TTC549 (cell line): ENCODE results near the gene ZC3HAV1.
"Not testable (repeated sequence)": the region's sequence is repeated elsewhere in the genome, so short reads cannot be mapped to it uniquely, and the experiment has no call there.

ENCODE experiments used
- FAIRE-seq: peaks from 2 replicates; lab custom pipeline; 2012; peaks lifted over from hg19 to GRCh38; lab: Jason Lieb, UNC

The ZC3HAV1 gene

DNA sequence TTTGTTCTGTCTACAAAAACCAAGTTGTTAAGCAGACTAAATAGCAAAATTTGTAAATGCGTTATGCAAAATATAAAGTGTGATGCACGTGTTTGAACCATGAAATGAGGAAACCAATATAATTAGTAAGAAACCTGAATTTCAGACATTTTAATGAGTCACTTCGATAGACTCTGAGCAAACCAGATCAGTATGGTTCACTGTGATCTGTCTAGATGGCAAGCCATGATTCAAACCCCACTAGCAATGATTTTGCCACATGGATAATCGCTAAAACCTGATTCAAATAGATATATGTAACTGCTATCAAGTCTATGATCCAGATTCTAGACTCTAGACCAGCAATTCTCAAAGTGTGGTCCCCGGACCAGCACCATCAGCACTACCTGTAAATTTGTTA is 24.8 kb downstream of the ZC3HAV1 start:
- FAIRE-seq = no peak

DNA sequence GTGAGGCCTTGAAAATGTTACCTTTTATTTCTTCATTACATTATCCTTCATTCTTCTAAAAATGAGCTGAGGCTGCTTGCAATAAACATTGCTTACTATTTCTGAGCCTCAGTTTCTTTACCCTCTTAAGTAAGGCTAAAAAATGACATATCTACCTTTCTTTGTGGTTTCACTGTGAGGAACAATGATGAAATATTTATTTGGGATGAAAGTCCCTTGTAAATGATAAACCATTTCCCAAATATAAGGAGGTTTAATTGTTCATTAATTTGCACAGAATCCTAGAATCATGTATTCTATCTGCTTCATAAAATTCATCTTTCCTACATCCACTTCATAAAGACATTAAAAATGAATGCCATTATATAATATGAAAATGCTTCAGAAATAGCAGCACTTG is 27.9 kb downstream of the ZC3HAV1 start:
- no peak for FAIRE-seq

DNA sequence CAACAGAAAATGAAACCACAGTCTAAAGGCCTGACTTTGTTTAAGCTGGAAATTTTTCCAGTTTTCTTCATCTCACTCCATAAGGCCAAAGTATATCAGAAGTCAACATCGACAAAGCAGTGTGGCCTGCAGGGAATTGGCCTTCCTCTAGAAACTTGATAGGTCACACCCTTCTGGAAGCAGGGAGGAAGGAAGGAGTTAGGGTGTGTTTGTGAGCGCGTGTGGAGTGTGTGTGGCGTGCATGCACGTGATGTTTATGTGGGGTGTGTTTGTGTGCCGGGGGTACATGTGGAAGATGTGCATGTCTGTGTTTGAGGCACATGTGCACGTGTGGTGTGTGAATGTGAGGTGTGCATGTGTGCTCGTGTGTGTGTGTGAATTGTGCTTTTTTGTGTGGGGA is 28.6 kb downstream of the ZC3HAV1 start:
- no peak for FAIRE-seq

DNA sequence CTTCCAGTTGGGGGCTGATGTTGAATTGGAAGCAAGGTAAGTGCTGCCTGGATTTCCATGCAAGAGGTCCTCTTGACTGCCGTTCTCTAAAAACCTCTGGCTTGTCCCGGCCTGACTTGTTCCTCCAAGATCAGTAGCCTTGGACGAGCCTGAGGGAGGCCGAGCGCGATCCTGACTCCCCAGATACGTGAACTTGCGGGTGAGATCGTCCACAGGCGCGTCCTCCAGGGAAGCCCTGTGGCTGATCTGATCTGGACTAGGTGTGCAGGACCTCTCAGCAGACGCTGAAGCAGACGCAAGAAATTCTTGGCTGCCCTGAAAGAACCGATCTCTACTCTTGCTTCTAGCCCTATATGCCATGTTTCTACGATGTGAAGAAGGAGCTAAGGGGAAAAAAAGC is 29.7 kb downstream of the ZC3HAV1 start:
- FAIRE-seq = no peak

DNA sequence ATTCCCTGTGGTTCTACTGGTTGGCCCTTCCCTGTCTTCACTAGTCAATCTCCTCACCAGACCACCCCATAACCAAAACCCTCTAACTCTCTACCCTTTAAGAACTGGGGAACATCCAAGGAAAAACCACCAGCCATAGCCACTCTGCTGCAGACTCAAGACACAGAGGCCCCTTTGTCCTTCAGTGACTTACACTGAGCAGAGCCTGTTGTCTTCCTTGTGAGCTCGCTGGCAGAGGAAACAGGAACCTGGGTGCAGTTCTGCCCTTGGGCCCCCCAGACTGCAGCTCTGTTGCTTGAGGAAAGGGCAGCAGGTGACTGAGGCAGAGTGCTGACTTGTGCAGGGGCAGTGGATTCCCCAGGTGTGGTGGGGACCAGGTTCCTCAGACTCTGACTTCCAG is 30.6 kb downstream of the ZC3HAV1 start:
- FAIRE-seq = no peak

- FAIRE-seq = no peak
Observed at GRCh38 chr7:139078399-139078798, 31.1 kb downstream of the ZC3HAV1 start.

- FAIRE-seq = not testable (repeated sequence)
Observed at GRCh38 chr7:139077706-139078105, 31.8 kb downstream of the ZC3HAV1 start.

GRCh38 chr7:139075871-139076686 is 33.4 kb downstream of the ZC3HAV1 start:
- no peak for FAIRE-seq

DNA sequence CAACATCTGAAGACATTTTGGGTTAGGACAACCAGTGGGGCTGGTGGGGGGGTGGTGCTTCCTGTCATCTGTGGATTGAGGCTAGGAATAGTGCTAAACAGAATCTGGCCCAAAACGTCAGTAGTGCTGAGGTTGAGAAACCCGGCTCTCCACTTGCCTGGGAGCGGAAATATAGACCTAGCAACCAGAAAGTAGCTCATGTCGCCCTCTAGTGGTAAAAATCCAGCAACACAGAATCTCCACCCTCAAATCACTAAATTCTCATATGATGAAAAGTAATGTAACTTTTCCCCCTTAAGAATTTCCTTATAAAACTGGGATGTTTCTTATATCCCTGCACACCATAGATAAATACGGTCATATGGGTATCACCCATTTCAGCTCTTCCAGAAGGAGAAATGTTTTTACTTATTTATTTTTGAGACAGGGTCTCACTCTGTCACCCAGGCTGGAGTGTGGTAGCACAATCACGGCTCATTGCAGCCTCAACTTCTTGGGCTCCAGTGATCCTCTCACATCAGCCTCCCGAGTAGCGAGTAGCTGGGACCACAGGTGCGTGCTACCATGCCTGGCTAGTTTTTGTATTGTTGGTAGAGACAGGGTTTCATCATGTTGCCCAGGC is 34.4 kb downstream of the ZC3HAV1 start:
- peak; percentile 68 for FAIRE-seq

DNA sequence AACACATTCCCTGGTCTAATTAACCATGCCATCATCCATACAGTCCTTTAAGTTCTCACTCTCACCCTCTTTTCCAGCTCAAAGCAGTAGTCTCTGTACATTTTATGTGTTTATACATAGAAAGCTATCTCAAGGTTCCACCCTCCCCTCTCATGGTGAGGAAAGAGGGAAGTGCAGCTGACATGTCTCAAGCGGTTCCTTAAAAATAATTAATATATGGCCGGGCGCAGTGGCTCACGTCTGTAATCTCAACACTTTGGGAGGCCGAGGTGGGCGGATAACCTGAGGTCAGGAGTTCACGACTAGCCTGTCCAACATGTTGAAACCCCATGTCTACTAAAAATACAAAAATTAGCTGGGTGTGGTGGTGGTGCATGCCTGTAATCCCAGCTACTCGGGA is 36.7 kb downstream of the ZC3HAV1 start:
- FAIRE-seq = no peak

GRCh38 chr7:139071680-139072079 is 37.8 kb downstream of the ZC3HAV1 start:
- no peak for FAIRE-seq

GRCh38 chr7:139068544-139069399 is 40.7 kb downstream of the ZC3HAV1 start:
- FAIRE-seq = no peak

DNA sequence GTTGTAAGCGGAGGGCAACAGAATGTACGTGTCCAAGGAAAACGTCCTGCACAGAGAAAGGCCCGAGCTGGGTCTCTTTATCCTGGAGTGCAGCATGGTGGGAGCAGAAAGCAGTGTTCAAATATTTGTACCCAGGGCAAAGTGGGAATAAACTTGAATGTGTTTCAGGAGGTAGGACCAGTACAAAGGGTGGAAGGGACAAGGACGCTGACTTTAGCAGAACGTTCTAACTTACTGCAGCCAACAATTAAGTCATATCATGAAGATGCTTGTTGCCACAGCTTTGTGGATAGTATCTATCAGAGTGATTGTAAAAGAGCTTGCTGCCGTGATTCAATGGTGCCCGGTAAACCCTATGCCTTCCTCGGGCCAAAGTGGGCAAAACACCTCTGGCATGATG is 43.2 kb downstream of the ZC3HAV1 start:
- no peak for FAIRE-seq

GRCh38 chr7:139065323-139065722 is 44.2 kb downstream of the ZC3HAV1 start:
- FAIRE-seq = no peak

GRCh38 chr7:139061416-139061815 is 48.1 kb downstream of the ZC3HAV1 start:
- no peak for FAIRE-seq

- no peak for FAIRE-seq
Observed at GRCh38 chr7:139060695-139061237, 48.8 kb downstream of the ZC3HAV1 start.

- FAIRE-seq = no peak
Observed at GRCh38 chr7:139059905-139060304, 49.6 kb downstream of the ZC3HAV1 start.

DNA sequence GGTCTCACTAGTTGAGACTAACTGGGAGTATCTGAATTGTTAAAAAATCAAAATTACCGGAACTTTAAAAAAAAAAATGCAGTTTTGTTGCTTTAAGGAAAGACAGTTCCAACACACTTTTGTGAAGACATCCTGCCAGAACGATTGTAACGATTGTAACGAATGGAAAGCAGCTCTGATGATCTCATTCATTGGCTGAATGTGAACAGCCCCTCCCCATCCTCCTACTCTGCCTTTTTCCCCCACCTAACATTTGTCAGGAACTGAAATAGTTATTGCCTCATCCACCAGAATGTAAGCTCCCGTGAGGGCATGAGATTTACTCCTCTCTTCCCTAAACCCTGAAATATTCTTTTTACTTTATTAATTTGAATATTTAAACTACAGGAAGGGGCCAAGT is 50.6 kb downstream of the ZC3HAV1 start:
- FAIRE-seq = no peak

DNA sequence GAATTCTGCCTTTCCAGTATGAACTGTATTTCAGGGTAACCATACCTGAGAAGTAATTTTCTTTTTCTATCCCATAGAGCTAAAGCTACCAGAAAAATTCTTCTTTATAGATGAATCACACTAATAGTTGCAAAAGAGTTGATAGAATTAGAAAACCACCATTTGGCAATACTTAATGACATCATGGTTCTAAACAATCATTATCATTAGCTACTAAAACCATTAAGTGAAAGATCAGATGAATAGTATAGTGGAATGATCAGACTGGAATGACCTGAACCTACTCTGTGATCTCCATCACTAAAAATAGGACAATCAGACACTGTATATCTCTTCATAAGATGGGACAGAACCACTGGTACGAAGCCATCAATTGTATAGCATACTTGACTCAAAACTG is 53.8 kb downstream of the ZC3HAV1 start:
- FAIRE-seq = no peak

- not testable (repeated sequence) for FAIRE-seq
Observed at GRCh38 chr7:139054656-139055055, 54.9 kb downstream of the ZC3HAV1 start.

DNA sequence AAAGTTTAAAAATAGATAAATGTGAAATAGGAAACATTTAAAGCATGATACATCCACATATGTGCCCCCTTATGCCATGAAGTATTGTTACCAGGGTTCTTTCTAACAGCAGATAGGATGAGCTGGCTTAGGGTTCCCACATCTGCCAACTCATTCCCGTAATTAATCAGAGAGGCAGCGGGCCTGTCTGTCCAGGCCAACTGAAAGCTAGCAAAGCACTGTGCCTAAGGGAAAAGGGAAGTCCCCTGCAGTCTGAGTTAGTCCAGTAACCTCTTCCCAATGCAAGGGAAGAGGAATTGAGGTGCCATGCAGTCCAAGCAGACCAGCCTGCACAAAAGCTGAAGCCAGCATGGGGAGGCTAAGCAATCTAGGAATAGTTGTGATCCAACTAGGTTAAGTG is 55.4 kb downstream of the ZC3HAV1 start:
- no peak for FAIRE-seq

GRCh38 chr7:139051655-139052054 is 57.9 kb downstream of the ZC3HAV1 start:
- no peak for FAIRE-seq

DNA sequence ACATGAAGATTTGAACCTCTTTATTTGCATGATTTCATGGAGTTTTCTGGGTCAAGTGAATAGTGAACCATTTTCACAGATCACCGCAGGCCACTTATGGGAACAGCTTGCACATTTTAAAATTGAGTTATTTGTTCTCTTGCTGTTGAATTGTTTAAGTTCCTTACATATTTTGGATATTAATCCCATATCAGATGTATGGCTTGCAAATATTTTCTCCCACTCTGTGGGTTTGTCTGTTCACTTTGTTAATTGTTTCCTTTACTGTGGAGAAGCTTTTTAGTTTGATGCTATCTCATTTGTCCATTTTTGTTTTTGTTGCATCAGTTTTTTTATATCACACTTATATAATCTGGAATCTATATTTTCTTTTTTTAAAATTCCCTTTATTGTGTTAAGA is 59.6 kb downstream of the ZC3HAV1 start:
- no peak for FAIRE-seq
